Measurements from ENCODE around the gene LOXL4. TPM values are rescaled to one million over a fixed set of nuclear protein-coding genes. Genes with fewer than 3 reads are reported as not detected.

The LOXL4 gene
- total RNA-seq, 1 donor from 2014 or later = 39.6 TPM

DNA sequence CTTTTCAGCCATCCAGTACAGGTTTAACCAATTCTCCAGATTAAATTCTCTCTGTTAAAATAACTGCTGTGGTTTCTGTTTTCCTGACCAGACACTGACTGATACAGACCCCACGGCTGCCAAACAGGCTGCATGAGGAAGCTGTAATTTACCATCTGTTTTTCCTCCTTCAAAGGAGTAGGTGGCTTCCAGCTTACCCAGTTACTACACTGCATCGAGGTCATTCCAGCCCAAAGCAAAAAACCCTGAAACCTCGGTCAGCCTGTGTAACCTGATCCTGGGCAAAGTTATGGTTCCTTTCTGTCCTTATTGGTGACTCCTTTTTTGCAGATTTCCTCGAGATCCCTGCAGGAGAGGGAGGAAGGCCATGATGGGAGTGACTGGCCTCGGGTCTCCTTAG, 27.9 kb upstream of the LOXL4 start:
- DNase-seq (ENCODE audit: low spot score) = peak; percentile 35

GRCh38 chr10:98295401-98295811, 27.4 kb upstream of the LOXL4 start:
- DNase-seq (ENCODE audit: low spot score) = no peak

- DNase-seq (ENCODE audit: low spot score) = no peak
Measured at GRCh38 chr10:98294270-98294627, 26.3 kb upstream of the LOXL4 start.

- peak; percentile 74 for DNase-seq (ENCODE audit: low spot score)
Measured at GRCh38 chr10:98293550-98294269, 25.7 kb upstream of the LOXL4 start.

DNA sequence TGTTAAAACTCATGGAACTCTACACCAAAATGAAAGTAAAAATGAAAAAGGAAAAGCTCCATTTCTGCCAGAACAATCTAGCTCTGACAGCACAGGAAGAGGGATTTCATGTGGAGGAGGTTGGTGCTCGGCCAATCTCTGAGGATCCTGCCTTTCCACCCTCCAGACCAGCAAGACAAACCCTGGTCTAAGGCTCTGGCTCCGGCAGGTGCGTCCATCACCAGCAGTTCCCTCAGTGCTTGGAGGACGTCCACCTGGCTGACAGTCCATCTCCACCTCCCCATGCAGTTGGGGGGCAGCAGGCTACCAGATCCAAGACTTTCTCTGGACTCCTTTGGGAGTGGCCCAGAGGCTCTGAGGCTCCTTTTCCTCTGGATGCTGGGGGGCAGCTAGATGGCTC, 25.0 kb upstream of the LOXL4 start:
- peak; percentile 55 for DNase-seq (ENCODE audit: low spot score)

GRCh38 chr10:98289802-98290209, 21.8 kb upstream of the LOXL4 start:
- DNase-seq (ENCODE audit: low spot score) = peak; percentile 83

DNA sequence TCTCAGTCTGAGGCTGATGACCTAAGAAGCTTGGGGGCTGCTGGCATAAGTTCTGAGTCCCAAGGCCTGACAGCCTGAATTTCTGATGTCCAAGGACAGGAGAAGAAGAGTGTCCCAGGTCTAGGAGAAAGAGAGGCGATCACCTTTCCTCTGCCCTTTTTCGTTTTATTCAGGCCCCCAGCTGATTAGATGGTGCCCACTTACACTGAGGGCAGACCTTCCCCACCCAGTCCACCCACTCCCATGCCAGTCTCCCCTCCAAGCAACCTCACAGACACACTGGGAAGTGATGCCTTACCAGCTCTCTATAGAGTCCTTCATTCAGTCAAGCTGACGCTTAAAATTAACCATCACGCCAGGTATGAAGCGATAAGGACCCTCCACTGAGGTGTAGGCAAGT, 19.3 kb upstream of the LOXL4 start:
- DNase-seq (ENCODE audit: low spot score) = peak; percentile 71

- DNase-seq (ENCODE audit: low spot score) = peak; percentile 49
Measured at GRCh38 chr10:98286419-98286818, 18.4 kb upstream of the LOXL4 start.

DNA sequence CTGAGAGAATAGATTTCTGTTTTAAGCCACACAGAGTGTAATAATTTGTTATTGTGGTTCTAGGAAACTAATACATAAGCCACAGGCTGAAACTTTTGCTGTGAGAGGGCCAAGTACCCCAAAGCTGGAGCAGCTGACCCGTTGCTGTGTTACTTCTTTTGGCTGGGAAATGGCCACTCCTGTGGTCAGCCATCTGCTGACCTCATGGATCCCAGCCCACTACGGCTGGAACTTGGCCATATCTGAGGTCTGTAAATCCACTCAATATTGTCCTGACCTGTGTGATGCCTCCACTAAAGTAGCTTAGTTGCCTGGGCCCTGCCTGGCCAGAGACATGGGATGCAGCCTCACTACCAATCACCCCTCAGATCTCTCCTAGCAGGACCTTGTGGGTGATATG, 17.4 kb upstream of the LOXL4 start:
- DNase-seq (ENCODE audit: low spot score) = peak; percentile 37

- peak; percentile 3 for DNase-seq (ENCODE audit: low spot score)
Measured at GRCh38 chr10:98276311-98276710, 8.3 kb upstream of the LOXL4 start.

- DNase-seq (ENCODE audit: low spot score) = no peak
Measured at GRCh38 chr10:98274562-98274961, 6.6 kb upstream of the LOXL4 start.

GRCh38 chr10:98273057-98273850, 5.3 kb upstream of the LOXL4 start:
- peak; percentile 37 for DNase-seq (ENCODE audit: low spot score)

GRCh38 chr10:98272656-98273055, 4.7 kb upstream of the LOXL4 start:
- peak; percentile 26 for DNase-seq (ENCODE audit: low spot score)

GRCh38 chr10:98272245-98272644, 4.3 kb upstream of the LOXL4 start:
- peak; percentile 81 for DNase-seq (ENCODE audit: low spot score)

DNA sequence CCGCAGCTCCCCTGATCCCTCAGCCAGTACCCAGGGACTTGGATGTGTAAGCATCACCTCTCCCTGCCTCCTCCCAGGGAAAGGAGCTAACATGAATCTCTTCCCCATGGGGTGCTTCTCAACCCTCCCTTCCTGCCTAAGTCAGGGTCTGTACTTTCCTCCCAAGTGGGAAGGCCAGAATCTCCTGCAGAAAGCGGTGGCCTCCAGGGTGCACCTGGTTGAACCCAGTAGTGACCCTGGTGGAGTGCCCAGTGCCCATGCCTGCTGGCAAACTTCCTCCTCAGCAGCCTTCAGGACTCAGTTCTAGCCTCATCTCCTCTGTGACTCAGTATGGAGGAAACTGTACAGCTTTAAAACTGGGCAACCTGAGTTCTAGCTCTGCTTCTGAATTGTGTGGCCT, 2.8 kb upstream of the LOXL4 start:
- no peak for DNase-seq (ENCODE audit: low spot score)

DNA sequence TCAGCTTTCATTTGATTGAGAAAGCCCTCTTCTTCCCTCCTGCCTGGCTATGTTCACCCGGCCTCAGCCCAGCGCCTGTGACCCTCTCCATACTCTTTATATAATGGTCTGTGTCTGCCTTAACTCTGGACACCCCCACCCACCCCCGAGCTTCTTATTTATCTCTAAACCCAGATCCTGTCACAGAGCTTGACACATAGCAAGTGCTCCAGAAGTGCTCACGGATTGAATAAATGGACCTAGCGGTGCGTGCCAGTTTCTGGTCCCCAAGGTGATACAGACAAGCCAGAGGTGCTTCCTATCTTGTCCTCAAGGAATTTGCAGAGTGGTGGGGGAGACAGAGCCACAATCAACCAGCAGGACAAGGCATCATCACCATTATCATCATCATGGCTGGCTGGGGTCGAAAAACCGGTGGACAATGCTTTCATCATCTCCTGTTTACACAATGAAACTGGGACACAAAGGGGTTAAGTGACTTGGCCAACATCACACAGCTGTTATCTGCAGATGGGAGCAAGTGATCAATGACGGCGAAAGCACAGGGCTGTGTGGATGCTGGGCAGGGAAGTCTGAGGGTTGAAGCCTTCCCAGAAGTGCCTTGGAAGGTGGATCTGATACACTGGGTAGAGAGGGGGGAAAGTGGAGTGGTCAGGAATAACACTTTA, 2.2 kb upstream of the LOXL4 start:
- peak; percentile 53 for DNase-seq (ENCODE audit: low spot score)

- DNase-seq (ENCODE audit: low spot score) = no peak
Measured at GRCh38 chr10:98269435-98269912, 1.5 kb upstream of the LOXL4 start.

GRCh38 chr10:98268694-98269431, 869 bp upstream of the LOXL4 start:
- no peak for DNase-seq (ENCODE audit: low spot score)

DNA sequence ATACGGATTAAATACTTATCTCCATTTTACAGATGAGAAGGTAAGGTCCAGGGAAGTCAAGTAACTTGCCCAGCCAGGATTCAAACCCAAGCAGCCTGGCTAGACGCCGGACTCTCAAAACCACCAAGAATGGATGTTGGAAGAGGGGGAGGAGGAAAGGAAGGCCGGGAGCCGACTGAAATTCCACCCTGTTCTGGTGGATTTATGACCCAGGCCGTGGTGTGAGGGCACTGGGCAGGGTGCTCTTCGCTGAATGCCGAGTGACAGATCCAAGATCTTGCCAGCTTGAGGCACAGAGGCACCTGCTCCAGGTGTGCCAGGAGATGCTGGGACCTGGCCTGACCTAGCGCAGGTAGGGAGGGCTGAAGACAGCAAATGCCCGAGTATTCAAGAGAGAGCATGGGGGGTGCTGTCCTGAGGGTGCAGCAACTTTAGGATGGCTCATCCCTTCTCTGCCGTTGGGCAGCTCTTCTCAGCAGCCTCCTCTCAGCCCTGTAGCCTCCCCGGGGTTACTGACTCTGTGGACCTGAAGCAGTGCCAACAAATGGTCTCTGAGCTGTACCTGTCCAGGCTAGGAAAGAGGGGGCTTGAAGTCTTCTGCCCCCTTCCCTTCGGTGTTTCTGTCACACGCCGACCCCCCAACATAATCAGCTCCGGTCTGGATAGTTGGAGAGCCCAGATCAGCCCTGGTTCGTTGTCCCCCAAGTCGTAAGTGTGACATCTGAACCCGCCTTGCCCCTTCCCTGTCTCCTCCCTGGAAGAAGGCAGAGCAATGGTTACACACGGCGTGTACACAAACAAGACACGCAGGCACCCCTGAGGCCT, 713 bp downstream of the LOXL4 start:
- no peak for DNase-seq (ENCODE audit: low spot score)

- no peak for DNase-seq (ENCODE audit: low spot score)
Measured at GRCh38 chr10:98266647-98267046, 1.3 kb downstream of the LOXL4 start.
